GM12878 (cell line): Measurements from ENCODE around the gene TSPAN2. TPM values are rescaled to one million over a fixed set of nuclear protein-coding genes. Genes with fewer than 3 reads are reported as not detected.

Experiments used
- ATAC-seq: fragments of 200-7000 bp; cut with Tn5 transposase; 3 replicates; pipeline ENCODE4 v1.9.1; 2020; ENCODE audit warnings: mild to moderate bottlenecking, moderate library complexity
- BruUV-seq: library from RNA; stranded (reverse); fragments of 400-500 nt; replicated peaks from 2 replicates; lab custom pipeline; 2021; lab: Mats Ljungman, UMichigan
- CTCF ChIA-PET: fragments of 300-600 bp; sonication (Branson Sonifier 250); formaldehyde crosslinking; extraction: SDS; loops from one replicate; lab custom pipeline; 2021; ENCODE audit warnings: inconsistent platforms; lab: Yijun Ruan, JAX
- POLR2A ChIA-PET: fragments of 350-600 bp; formaldehyde crosslinking; extraction: SDS; loops from one replicate; lab custom pipeline; 2021; ENCODE audit warnings: inconsistent platforms; lab: Charles Lee
- RAD21 ChIA-PET: fragments of 300-600 bp; sonication (Branson Sonifier 250); formaldehyde crosslinking; loops from one replicate; lab custom pipeline; 2023; ENCODE audit warnings: antibody characterized with exemption; ENCODE audit not compliant: unreplicated experiment; lab: Charles Lee
- SMC1A ChIA-PET: fragments of 300-600 bp; sonication (Branson Sonifier 250); formaldehyde crosslinking; loops from one replicate; lab custom pipeline; 2023; ENCODE audit not compliant: unreplicated experiment, uncharacterized antibody; lab: Charles Lee
- DNase-seq: peaks from one replicate; pipeline ENCODE4 v3.0.0-alpha.2; 2011; ENCODE audit warnings: low read depth, low spot score
- FAIRE-seq: peaks from 3 replicates; lab custom pipeline; 2011; peaks lifted over from hg19 to GRCh38; lab: Jason Lieb, UNC
- H2AFZ ChIP-seq: 2 replicates; pipeline ENCODE4 v1.6.0; 2011; ENCODE audit warnings: low read depth, low read length, control low read depth; ENCODE audit not compliant: control insufficient read depth
- H3K27ac ChIP-seq: 2 replicates; pipeline ENCODE4 v1.5.1; 2011; ENCODE audit warnings: control low read depth; ENCODE audit not compliant: control insufficient read depth, insufficient read depth
- H3K27me3 ChIP-seq, 2 experiments: replicated peaks in 1 of 2; 2 replicates each; pipeline versions ENCODE4 v1.6.0 to v1.6.1; 2011; ENCODE audit warnings: low read length in 1 of 2; ENCODE audit not compliant: control insufficient read depth in 2 of 2, insufficient read depth in 2 of 2
- H3K36me3 ChIP-seq, 2 experiments: 2 replicates each; pipeline ENCODE4 v1.5.1; 2011; ENCODE audit warnings: low read length in 1 of 2; ENCODE audit not compliant: control insufficient read depth in 2 of 2, insufficient read depth in 2 of 2
- H3K4me1 ChIP-seq: 2 replicates; pipeline ENCODE4 v1.6.1; 2011; ENCODE audit warnings: mild to moderate bottlenecking, low read length, moderate library complexity, mixed read lengths; ENCODE audit not compliant: control insufficient read depth, insufficient read depth
- H3K4me2 ChIP-seq: 2 replicates; pipeline ENCODE4 v1.6.0; 2011; ENCODE audit warnings: control low read depth; ENCODE audit not compliant: control insufficient read depth, insufficient read depth
- H3K4me3 ChIP-seq: fragments of 200-600 bp; sonication (generic); 2 replicates; pipeline ENCODE4 v1.5.1; 2016
- H3K79me2 ChIP-seq: 2 replicates; pipeline ENCODE4 v1.6.0; 2011; ENCODE audit warnings: low read length; ENCODE audit not compliant: control insufficient read depth, insufficient read depth
- H3K9ac ChIP-seq: 2 replicates; pipeline ENCODE4 v1.8.0; 2011; ENCODE audit warnings: low read length, control low read depth, mixed read lengths; ENCODE audit not compliant: control insufficient read depth, insufficient read depth
- H3K9me3 ChIP-seq: replicated peaks from 3 replicates; pipeline ENCODE4 v1.5.1; 2011; ENCODE audit warnings: mild to moderate bottlenecking, low read length; ENCODE audit not compliant: control insufficient read depth, insufficient read depth
- H4K20me1 ChIP-seq: 2 replicates; pipeline ENCODE4 v1.6.0; 2011; ENCODE audit not compliant: control insufficient read depth, insufficient read depth
- ATF7 ChIP-seq: fragments of 450-650 bp; IDR thresholded peaks from 2 replicates; pipeline ENCODE4 v1.6.1; 2016; ENCODE audit warnings: low read depth, mild to moderate bottlenecking
- LARP7 ChIP-seq: fragments of 450-650 bp; IDR thresholded peaks from 2 replicates; pipeline ENCODE4 v1.6.1; 2017; ENCODE audit warnings: mild to moderate bottlenecking
- POLR2A ChIP-seq: IDR thresholded peaks from 2 replicates; pipeline ENCODE4 v1.6.1; 2011; ENCODE audit warnings: low read depth, mild to moderate bottlenecking, low read length
- POLR2AphosphoS5 ChIP-seq: IDR thresholded peaks from 2 replicates; pipeline ENCODE4 v1.6.1; 2011; ENCODE audit warnings: mild to moderate bottlenecking, low read length, inconsistent platforms
- TARDBP ChIP-seq: IDR thresholded peaks from 2 replicates; pipeline ENCODE4 v1.6.1; 2016; ENCODE audit warnings: borderline replicate concordance
- WGBS: methylation state at CpG from one replicate; pipeline ENCODE4 v1.1.6; 2016; ENCODE audit warnings: low lambda C conversion rate; ENCODE audit not compliant: insufficient replicate concordance, insufficient coverage; ENCODE audit errors: missing lambda C conversion rate; 5-methylcytosine and 5-hydroxymethylcytosine counted together
- in situ Hi-C: fragments of 300-500 bp; cut with MboI; formaldehyde crosslinking; loops from 9 replicates; pipeline ENCODE4 v1.14.3; 2018; ENCODE audit warnings: mixed read lengths
- intact Hi-C: fragments of 100-400 bp; cut with micrococcal nuclease; formaldehyde crosslinking; loops from one replicate; pipeline ENCODE4 v1.14.2; 2022; ENCODE audit not compliant: unreplicated experiment
- polyA plus RNA-seq, 11 experiments: library from polyadenylated mRNA; depleted of rRNA in 4 of 11; unstranded in 6 of 11; stranded (reverse) in 5 of 11; fragments of >200 nt; fragmentation: Nextera tagmentation in 4 of 11; fragmentation: Illumina TruSeq in 1 of 11; extraction: Ambion mirVana in 4 of 11; extraction: Trizol in 1 of 11; gene quantifications; 1 replicate in 1 of 11; 2 replicates in 10 of 11; pipeline versions ENCODE4 v1.2.1 to v1.2.3, GENCODE V29; 2011 to 2016; ENCODE audit warnings: inconsistent platforms in 2 of 11, missing spikeins in 2 of 11, low read depth in 1 of 11
- total RNA-seq, 4 experiments: library from RNA; depleted of rRNA in 3 of 4; stranded (reverse); fragments of >200 nt in 3 of 4; fragmentation: Illumina TruSeq in 1 of 4; extraction: Trizol in 1 of 4; gene quantifications; 2 replicates each; pipeline versions ENCODE4 v1.2.1 to v1.2.3, GENCODE V29; 2013 to 2021
- TF ChIP-seq, protein P1 (sequence below): IDR thresholded peaks from 2 replicates; pipeline ENCODE4 v1.6.1; 2012; ENCODE audit warnings: low read depth, low read length, improper control_type of control experiment

The TSPAN2 gene
- total and polyA plus RNA-seq, 10 of the 15 experiments (the other 5 are each of a cell fraction or from before 2014, with no cell fraction given), result under 0.01 to 0.73 TPM; not detected in 8

DNA sequence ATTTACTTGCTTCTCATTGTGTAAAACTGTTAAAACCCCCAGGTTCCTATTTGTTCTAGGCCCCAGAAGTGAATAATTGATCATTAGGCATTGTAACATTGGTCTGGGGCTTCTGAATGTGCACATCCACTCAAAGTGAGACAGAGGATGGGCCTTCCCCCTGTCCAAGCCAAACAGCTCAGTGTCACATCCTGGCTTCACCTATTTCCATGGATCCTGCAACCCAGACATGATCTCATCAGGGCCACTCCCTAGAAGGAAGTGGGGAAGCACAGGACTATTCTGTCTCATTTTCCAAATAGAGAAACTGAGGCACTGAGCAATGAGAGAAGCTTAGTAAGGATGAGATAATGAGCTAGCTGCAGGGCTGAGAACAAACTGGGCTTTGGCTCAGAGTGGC lies 47.4 kb upstream of the TSPAN2 start (continued):
- TF ChIP-seq, protein P1, sequence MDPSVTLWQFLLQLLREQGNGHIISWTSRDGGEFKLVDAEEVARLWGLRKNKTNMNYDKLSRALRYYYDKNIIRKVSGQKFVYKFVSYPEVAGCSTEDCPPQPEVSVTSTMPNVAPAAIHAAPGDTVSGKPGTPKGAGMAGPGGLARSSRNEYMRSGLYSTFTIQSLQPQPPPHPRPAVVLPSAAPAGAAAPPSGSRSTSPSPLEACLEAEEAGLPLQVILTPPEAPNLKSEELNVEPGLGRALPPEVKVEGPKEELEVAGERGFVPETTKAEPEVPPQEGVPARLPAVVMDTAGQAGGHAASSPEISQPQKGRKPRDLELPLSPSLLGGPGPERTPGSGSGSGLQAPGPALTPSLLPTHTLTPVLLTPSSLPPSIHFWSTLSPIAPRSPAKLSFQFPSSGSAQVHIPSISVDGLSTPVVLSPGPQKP, result no peak
- TF ChIP-seq POLR2AphosphoS5, result no peak

DNA sequence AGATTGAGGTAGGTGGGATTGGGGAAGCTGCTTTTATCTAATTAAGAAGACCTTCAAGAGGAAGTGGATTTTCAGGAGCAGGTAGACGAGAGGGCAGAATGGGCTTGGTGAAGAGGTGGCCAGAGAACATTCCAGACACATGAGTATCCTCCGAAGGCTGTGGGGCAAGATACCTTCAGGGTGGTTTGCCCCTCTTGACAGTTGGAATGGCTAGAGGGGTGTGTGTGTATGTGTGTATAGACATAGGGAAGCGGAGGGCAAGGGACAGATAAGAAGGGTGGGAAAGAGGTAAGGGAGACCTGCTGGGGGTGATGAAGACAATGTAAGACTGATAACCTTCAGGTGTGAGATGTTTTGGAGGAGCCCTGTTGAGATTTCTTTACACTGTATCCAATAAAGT lies 46.8 kb upstream of the TSPAN2 start:
- WGBS, result 4% methylated on average over 3 of the region's 3 CpGs
- FAIRE-seq (no peak), DNase-seq (no peak), ATAC-seq (no peak)
- TF ChIP-seq POLR2A, result no peak
- TF ChIP-seq ATF7, result no peak
- no peak for TF ChIP-seq LARP7
- no peak for TF ChIP-seq TARDBP
- no peak overlapping the region for H3K9ac ChIP-seq
- intact Hi-C loops, result loop anchor here (5.0 to 10.0 kb wide), 2 partner anchors 569 to 636 kb away; no protein-coding TSS in a partner anchor
- H4K20me1 ChIP-seq, result no peaks in the 10 kb centered on the region
- no peaks in the 10 kb centered on the region; a peak in 1 of 4 replicates for H3K27me3 ChIP-seq
- H3K4me2 ChIP-seq, result no peak overlapping the region
- no peak overlapping the region for H2AFZ ChIP-seq
- no peaks in the 10 kb centered on the region for H3K4me1 ChIP-seq
- ChIA-PET CTCF (interaction anchor here (1.3 to 8.5 kb wide), 5 partner anchors 8 to 571 kb away, joined by 5 to 105 read pairs (median 16); no protein-coding TSS in a partner anchor), RAD21 (interaction anchor here (7.6 kb wide), 1 partner anchor 458 kb away, joined by 45 read pairs; no protein-coding TSS in a partner anchor), POLR2A (no interaction called here), SMC1A (interaction anchor here (1.3 to 1.4 kb wide), 2 partner anchors 460 to 570 kb away, joined by 3 to 5 read pairs; no protein-coding TSS in a partner anchor)
- no peak overlapping the region for H3K27ac ChIP-seq
- no peaks in the 10 kb centered on the region for H3K36me3 ChIP-seq
- H3K4me3 ChIP-seq, result no peak overlapping the region
- H3K79me2 ChIP-seq, result no peaks in the 10 kb centered on the region
- no peaks in the 10 kb centered on the region for H3K9me3 ChIP-seq
- in situ Hi-C loops, result loop anchor here (5.0 kb wide), 3 partner anchors 331 to 636 kb away; no protein-coding TSS in a partner anchor
- no TSS peak for BruUV-seq
